ENCODE data around the gene IDUA. TPM values are rescaled to one million over a fixed set of nuclear protein-coding genes. Genes with fewer than 3 reads are reported as not detected.

The IDUA gene
- total RNA-seq, 1 donor from 2014 or later, result 34.3 TPM

DNA sequence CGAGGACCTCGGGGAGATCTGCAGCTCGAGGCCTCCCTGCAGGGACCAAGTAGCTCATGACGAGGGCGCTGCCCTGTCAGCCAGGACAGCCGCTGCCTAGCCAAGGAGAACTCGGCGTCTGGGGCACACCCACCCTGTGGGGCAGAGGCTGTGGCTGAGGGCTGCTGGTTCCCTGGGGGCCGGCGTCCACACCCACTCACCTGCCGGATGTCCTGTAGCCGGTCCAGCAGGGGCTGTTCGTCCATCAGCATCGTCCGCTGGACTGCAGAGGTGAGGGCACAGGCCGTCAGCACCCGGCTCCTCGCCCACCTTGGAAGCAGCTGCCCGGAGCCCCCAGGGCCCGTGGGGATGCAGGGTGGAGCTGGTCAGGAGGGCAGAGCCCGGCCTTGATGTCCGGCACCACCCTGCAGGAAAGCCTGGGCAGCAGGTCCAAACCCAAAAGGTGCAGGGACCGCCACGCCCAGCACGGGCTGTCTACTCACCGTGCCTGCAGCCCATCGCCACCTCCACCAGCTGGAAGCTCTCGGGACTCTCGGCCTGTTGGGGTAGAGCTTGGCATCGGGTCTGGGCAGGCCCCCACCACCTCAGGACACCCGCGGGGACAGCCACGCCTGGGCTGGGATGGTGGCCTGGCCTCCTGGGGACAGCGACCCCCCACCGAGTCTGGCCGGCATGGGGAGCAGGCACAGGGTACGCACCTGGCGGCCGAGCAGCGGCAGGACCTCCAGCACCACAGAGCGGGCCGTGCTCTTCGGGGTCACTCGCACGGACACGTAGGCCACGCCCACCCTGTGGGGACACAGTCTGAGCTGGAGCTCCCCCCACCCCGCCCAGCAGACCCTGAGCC, 20.4 kb upstream of the IDUA start:
- H3K4me1 Mint-ChIP-seq (ENCODE audit: low read depth), result no peaks in the 10 kb centered on the region
- H3K27ac Mint-ChIP-seq, result no peak overlapping the region
- no peaks in the 10 kb centered on the region for H3K9me3 Mint-ChIP-seq
- intact Hi-C loops (cut with micrococcal nuclease), result no loop called here
- DNase-seq (ENCODE audit: low spot score), result no peak
- H3K36me3 Mint-ChIP-seq (ENCODE audit: low read depth), result no peaks in the 10 kb centered on the region
- H3K27me3 Mint-ChIP-seq (ENCODE audit: insufficient read depth), result no peaks in the 10 kb centered on the region
- H3K4me3 Mint-ChIP-seq, result no peak overlapping the region

GRCh38 chr4:967113-968104, 19.4 kb upstream of the IDUA start:
- no peaks in the 10 kb centered on the region for H3K27me3 Mint-ChIP-seq (ENCODE audit: insufficient read depth)
- no peak overlapping the region for H3K27ac Mint-ChIP-seq
- no peaks in the 10 kb centered on the region for H3K36me3 Mint-ChIP-seq (ENCODE audit: low read depth)
- no peaks in the 10 kb centered on the region for H3K9me3 Mint-ChIP-seq
- intact Hi-C loops (cut with micrococcal nuclease), result no loop called here
- DNase-seq (ENCODE audit: low spot score), result no peak
- no peaks in the 10 kb centered on the region for H3K4me1 Mint-ChIP-seq (ENCODE audit: low read depth)
- no peak overlapping the region for H3K4me3 Mint-ChIP-seq

DNA sequence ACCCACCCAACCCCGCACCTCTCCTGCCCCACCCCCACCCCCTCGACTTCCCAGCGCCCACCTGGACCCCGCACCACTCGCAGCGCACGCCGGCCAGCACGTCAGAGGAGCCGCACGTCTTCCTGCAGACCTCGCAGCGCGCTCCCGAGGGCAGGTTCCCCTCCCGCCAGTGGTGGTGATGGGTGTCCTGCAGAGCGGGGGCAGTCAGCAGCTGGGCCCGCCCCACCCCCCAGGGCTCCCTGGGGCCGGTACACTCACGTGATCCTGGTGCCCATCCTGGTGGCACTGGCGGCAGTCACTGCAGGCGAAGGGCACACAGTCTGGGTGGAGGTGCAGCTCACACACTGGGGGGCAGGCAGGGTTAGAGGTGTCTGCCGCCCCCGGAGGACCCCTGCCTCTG, 18.6 kb upstream of the IDUA start:
- intact Hi-C loops (cut with micrococcal nuclease), result no loop called here
- no peak overlapping the region for H3K4me3 Mint-ChIP-seq
- no peaks in the 10 kb centered on the region for H3K36me3 Mint-ChIP-seq (ENCODE audit: low read depth)
- DNase-seq (ENCODE audit: low spot score), result no peak
- H3K9me3 Mint-ChIP-seq, result no peaks in the 10 kb centered on the region
- no peak overlapping the region for H3K27ac Mint-ChIP-seq
- no peaks in the 10 kb centered on the region for H3K27me3 Mint-ChIP-seq (ENCODE audit: insufficient read depth)
- no peaks in the 10 kb centered on the region for H3K4me1 Mint-ChIP-seq (ENCODE audit: low read depth)

DNA sequence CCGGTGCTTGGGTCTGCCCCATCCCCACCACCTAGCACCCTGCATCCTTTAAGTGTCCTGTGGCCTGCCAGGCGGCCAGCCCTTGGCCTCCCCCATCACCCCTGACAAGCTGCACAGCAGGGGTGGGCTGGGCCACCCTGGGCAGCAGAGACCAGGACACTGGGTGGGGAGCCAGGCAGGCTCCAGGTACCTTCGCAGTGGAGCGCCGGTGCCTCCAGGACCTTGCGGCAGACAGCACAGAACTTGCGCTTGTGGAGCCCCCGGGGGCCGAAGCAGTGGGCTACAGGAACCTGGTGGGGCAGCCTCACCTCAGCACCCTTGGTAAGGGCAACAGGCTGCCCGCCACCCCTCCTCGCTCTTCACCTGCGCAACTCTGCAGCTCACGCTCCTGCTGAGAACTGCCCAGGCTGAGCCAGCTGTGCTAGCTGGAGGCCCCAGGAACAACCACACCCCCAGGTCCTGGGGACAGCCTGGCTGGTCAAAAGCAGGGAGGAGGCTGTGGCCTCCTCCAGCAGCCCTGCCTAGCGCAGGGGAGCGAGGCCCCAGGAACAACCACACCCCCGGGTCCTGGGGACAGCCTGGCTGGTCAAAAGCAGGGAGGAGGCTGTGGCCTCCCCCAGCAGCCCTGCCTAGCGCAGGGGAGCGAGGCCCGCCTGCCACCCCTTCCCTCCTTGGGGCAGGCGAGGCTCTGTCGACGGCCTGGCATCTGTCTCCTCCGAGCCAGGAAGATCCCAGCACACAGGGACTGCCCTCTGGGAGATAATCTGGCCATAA, 18.0 kb upstream of the IDUA start:
- DNase-seq (ENCODE audit: low spot score), result no peak
- intact Hi-C loops (cut with micrococcal nuclease), result no loop called here
- Mint-ChIP-seq H3K9me3 (no peaks in the 10 kb centered on the region), H3K27ac (no peak overlapping the region), H3K36me3 (ENCODE audit: low read depth) (no peaks in the 10 kb centered on the region), H3K27me3 (ENCODE audit: insufficient read depth) (no peaks in the 10 kb centered on the region), H3K4me3 (no peak overlapping the region), H3K4me1 (ENCODE audit: low read depth) (no peaks in the 10 kb centered on the region)

DNA sequence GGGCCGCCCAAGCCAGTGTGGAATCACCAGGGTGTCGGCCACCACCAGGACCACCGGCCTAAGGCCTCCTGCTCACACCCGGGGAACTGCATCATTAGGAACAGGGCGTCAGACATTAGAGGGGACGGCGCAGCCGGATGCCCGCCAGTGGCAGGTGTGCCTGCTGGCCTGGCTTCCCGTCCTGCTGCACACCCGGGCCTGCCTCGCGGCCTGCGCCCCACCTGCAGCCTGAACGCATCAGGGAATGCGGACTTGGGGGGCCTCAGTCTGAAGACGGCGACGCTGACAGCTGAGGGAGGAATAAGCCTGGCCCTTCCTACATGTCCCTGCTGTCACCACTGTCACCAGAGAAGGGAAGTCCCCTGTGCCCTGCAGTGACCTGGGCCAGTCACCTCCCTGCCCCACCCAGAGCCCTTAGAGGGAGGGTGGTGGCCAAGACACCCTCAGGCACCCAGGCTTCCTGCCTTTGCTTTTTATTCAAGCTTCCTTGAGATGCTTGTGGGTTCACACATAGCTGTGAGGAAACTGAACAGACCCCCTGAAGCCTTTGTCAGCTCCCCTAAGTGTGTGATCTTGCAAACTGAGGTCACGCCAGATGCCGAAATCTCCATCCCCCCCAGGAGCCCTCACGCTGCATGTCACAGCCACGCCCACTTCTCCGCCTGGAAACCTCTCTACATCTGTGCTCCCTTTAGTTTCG, 16.6 kb upstream of the IDUA start:
- H3K4me1 Mint-ChIP-seq (ENCODE audit: low read depth), result no peaks in the 10 kb centered on the region
- DNase-seq (ENCODE audit: low spot score), result no peak
- no peaks in the 10 kb centered on the region for H3K27me3 Mint-ChIP-seq (ENCODE audit: insufficient read depth)
- H3K4me3 Mint-ChIP-seq, result peak overlapping the region; percentile 33
- H3K36me3 Mint-ChIP-seq (ENCODE audit: low read depth), result no peaks in the 10 kb centered on the region
- intact Hi-C loops (cut with micrococcal nuclease), result loop anchor here (5.0 kb wide), 1 partner anchor 377 kb away; the partner anchor contains the start of gene UVSSA
- no peak overlapping the region for H3K27ac Mint-ChIP-seq
- no peaks in the 10 kb centered on the region for H3K9me3 Mint-ChIP-seq

DNA sequence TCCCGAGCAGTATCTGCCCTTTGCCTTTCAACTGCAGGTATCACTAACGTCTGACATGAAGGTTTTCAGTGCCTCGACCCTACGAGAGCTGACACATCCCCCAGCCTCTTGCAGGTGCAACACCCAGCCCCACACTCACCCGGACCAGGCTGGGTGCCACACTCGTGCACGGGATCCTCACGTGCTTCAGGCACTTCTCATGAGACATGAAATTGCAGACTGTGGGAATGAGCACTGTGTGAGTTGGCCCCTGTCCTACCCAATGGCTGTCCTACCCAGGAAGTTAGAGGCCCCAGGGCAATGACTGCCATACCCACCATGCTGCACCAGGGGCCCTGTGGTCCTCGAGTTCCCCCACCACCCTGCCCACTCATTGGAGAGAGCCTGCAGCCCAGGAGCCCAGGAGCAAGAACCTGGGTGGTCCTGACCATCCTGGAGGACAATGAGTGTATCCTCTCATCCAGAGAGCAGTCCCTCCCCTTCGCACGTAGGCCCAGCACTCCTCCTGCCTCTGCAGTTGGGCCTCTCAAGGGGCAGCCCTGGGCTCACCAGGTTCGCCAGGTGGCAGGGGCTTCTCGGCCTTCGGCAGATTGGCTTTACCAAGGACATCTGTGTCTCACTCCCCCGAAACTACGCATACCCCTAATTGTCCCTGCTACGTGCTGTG, 15.9 kb upstream of the IDUA start:
- no peaks in the 10 kb centered on the region for H3K4me1 Mint-ChIP-seq (ENCODE audit: low read depth)
- no peak for DNase-seq (ENCODE audit: low spot score)
- H3K9me3 Mint-ChIP-seq, result no peaks in the 10 kb centered on the region
- no peaks in the 10 kb centered on the region for H3K27me3 Mint-ChIP-seq (ENCODE audit: insufficient read depth)
- H3K36me3 Mint-ChIP-seq (ENCODE audit: low read depth), result no peaks in the 10 kb centered on the region
- no peak overlapping the region for H3K27ac Mint-ChIP-seq
- intact Hi-C loops (cut with micrococcal nuclease), result loop anchor here (5.0 kb wide), 1 partner anchor 376 kb away; the partner anchor contains the start of gene UVSSA
- no peak overlapping the region for H3K4me3 Mint-ChIP-seq

DNA sequence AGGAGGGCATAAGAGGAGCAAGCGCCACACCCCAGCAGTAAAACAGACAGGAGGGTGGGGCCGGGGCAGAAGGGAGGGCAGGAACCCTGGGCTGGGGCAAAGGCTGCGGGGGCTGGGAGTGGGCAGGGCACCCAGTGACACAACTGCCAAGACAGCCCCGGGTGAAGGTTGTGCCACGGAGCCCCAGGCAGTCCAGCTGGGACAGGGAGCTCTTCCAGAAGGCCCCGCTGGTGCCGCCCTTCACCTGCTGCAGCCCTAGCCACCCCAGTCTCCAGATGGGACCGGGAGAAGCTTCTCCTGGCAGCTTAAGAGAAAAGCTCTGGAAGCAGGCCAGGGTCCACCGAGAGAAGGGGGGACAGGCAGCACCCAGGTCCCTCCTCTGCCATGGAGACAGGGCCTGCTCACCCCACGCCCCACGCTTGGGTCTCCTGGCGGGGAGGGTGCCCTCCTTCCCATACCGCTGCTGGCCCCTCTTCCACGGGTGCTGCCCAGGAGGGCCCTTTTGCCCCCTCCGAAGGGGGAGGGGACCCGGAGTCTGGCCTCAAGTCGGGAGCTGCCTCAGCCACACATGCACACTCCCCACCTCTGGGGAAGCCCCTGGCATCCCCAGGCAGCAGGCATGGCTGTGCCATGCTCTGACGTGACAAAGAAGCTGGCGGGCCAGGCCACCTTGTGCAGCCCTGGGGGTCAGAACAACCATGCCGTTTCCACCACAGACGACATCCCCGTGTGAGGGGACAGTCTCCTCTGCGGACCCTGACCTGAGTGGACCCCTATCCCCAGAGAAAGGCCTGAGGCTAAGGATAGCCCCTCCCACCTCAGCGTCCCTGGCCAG, 15.0 kb upstream of the IDUA start:
- Mint-ChIP-seq H3K4me3 (peak overlapping the region; percentile 7), H3K27ac (no peak overlapping the region), H3K9me3 (no peaks in the 10 kb centered on the region), H3K36me3 (ENCODE audit: low read depth) (no peaks in the 10 kb centered on the region), H3K4me1 (ENCODE audit: low read depth) (no peaks in the 10 kb centered on the region), H3K27me3 (ENCODE audit: insufficient read depth) (no peaks in the 10 kb centered on the region)
- DNase-seq (ENCODE audit: low spot score), result no peak
- intact Hi-C loops (cut with micrococcal nuclease), result loop anchor here (5.0 kb wide), 1 partner anchor 375 kb away; the partner anchor contains the start of gene UVSSA

DNA sequence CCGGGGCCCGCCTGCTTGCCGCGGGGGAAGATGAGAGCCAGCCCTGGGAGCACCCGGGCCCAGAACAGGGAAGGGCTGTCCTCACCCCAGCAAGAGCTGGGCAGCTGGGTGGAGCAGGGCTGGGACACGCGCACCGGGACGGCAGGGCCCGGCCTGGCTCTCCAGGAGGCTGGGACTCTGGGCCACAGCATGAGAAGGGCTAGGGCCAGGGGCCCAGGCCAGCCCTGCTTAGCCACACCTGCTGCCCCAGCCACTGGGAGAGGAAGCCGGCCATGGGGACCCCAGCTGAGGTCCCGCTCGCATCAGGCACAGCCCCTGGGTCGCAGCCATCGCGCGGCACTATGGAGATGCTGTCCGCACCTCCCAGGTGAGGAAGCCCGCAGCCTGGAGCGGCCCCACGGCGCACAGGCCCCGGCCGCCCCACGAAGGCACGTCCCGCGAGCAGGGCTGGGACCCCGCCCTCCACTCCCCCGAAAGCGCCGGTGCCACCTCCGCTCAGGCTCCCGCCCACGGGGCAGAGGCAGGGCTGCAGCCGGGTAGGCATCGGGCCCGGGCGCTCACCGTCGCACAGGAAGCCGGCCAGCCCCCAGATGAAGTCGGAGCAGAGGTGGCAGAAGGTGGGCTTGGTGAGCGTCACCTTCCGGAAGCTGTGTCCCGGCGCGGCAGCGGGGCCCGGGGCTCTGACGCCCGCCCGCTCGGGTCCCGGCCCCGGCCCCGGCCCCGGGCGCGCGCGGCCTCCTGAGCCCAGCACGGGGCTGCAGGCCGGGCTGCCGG, 14.0 kb upstream of the IDUA start:
- Mint-ChIP-seq H3K36me3 (ENCODE audit: low read depth) (no peaks in the 10 kb centered on the region), H3K27me3 (ENCODE audit: insufficient read depth) (no peaks in the 10 kb centered on the region), H3K9me3 (no peaks in the 10 kb centered on the region), H3K27ac (no peak overlapping the region), H3K4me3 (peak overlapping the region; percentile 51), H3K4me1 (ENCODE audit: low read depth) (no peaks in the 10 kb centered on the region)
- peak; percentile 46 for DNase-seq (ENCODE audit: low spot score)
- intact Hi-C loops (cut with micrococcal nuclease), result loop anchor here (1.0 to 5.0 kb wide), 7 partner anchors 12 to 374 kb away; partner anchors contain the start of genes GAK, PCGF3, TMEM175 and UVSSA

DNA sequence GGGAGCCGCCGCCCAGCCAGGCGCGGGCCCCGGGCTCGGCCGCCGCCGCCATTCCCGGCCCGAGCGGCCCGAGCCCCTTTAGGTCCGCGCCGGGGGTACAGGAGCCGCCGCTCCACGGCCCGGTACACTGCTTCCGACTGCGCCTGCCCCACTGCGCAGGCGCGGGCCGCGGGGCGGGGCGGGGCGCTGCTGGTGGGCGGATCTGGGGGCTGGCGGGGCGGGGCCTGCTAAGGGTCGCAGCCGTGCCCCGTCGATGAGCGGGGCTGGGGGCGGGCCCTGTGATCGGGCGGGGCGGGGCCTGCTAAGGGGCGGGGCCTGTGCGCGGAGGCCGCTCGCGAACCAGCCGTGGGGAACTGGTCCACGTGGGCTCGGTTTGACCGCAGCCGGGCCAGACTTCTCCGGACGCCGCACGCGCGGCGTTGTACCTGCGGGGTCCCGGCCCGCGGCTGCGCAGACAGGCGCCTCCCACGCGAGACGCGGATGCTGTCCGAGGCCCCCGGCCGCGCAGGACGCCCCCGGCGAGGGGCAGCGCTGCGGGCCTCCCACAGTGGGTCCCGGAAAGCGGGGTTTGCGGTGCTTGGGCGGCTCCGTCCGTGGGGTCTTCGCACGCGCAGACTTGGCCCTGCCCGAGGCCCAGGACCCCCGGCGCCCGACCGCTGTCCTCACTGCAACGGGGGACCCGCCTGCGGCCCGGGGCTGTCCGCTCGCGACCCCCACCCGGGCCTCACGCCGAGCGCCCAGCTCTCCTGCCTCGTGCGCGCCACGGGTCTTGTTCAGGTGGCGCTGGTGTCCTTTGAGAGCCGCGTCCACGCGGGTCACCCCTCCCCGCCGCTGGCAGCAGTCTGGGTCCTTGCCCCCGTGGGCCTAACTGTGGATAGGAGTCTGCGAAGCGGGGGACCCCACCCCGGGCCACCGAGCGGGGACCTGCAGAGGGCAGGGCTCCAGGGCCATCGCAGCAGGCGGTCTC, 13.1 kb upstream of the IDUA start, which contains the start of gene DGKQ:
DGKQ (minus strand) TSS at position 139 of the 967 bp plus-strand sequence; CDS start at position 52, 87 bp downstream.
- Mint-ChIP-seq H3K4me3 (peak within 1 kb of the TSS; percentile 51), H3K36me3 (ENCODE audit: low read depth) (no peaks in the 10 kb centered on the region), H3K27ac (no peak within 1 kb of the TSS), H3K27me3 (ENCODE audit: insufficient read depth) (no peaks in the 10 kb centered on the region), H3K9me3 (no peaks in the 10 kb centered on the region), H3K4me1 (ENCODE audit: low read depth) (no peaks in the 10 kb centered on the region)
- DNase-seq (ENCODE audit: low spot score), result peak; percentile 80
- intact Hi-C loops (cut with micrococcal nuclease), result loop anchor here (1.0 to 5.0 kb wide), 7 partner anchors 12 to 374 kb away; partner anchors contain the start of genes GAK, PCGF3, TMEM175 and UVSSA

Data from activated T-helper 1 cell treated with anti-CD3 and anti-CD28 coated beads, Interleukin-12 subunit alpha, Interleukin-12 subunit beta, Interleukin-2, Interleukin-4 antibody, amounts not matched to agents 30 ng/mL and 10 ng/mL and 1 ng/mL, durations not matched to agents 14 hours and 24 hours and 36 hours (primary cell).